Transverse colon (tissue), 4 donors: ENCODE measurements around the gene CAMTA1. TPM values are rescaled to one million over a fixed set of nuclear protein-coding genes. Genes with fewer than 3 reads are reported as not detected.

Experiments
- DNase-seq: peaks from one replicate; pipeline ENCODE4 v3.0.0-alpha.2; 2019
- H3K27ac ChIP-seq, 4 donors: fragments of 200-600 bp; sonication (generic); 2 replicates each; pipeline ENCODE4 v1.5.1; 2016 to 2018; ENCODE audit warnings: inconsistent platforms in 4 of 4
- H3K27me3 ChIP-seq: fragments of 200-600 bp; sonication (generic); 2 replicates; pipeline ENCODE4 v1.5.1; 2017; ENCODE audit warnings: inconsistent platforms
- H3K36me3 ChIP-seq, 4 donors: fragments of 200-600 bp; sonication (generic); 2 replicates each; pipeline ENCODE4 v1.5.1; 2017 to 2019; ENCODE audit warnings: inconsistent platforms in 4 of 4
- H3K4me1 ChIP-seq, 4 donors: fragments of 200-600 bp; sonication (generic); 2 replicates each; pipeline ENCODE4 v1.5.1; 2017 to 2020; ENCODE audit warnings: inconsistent platforms in 4 of 4
- H3K4me3 ChIP-seq, 4 donors: fragments of 200-600 bp; sonication (generic); 1 replicate in 1 of 4; 2 replicates in 3 of 4; pipeline versions ENCODE4 v1.5.1 to v1.6.1; 2017 to 2019; ENCODE audit warnings: inconsistent platforms in 4 of 4
- H3K9me3 ChIP-seq, 2 donors: fragments of 200-600 bp; sonication (generic); 2 replicates each; pipeline ENCODE4 v1.5.1; 2017 to 2019; ENCODE audit warnings: inconsistent platforms in 2 of 2
- CTCF ChIP-seq, 5 experiments: fragments of 200-600 bp in 3 of 5; fragments of 450-650 bp in 2 of 5; sonication (generic) in 3 of 5; IDR thresholded peaks; 1 replicate in 2 of 5; 2 replicates in 3 of 5; pipeline ENCODE4 v1.5.1; 2016 to 2017; ENCODE audit warnings: antibody characterized with exemption in 5 of 5, inconsistent platforms in 3 of 5, mild to moderate bottlenecking in 2 of 5, moderate library complexity in 1 of 5
- EP300 ChIP-seq: sonication (generic); formaldehyde crosslinking; IDR thresholded peaks from one replicate; pipeline ENCODE4 v1.6.1; 2017; ENCODE audit warnings: antibody characterized with exemption, low read depth
- POLR2A ChIP-seq: fragments of 450-650 bp; IDR thresholded peaks from one replicate; pipeline ENCODE4 v1.6.1; 2016; ENCODE audit warnings: antibody characterized with exemption, mild to moderate bottlenecking, moderate library complexity
- POLR2AphosphoS5 ChIP-seq, 3 donors: sonication (generic); formaldehyde crosslinking; IDR thresholded peaks; one replicate each; pipeline ENCODE4 v1.6.1; 2016; ENCODE audit warnings: antibody characterized with exemption in 3 of 3
- WGBS, 2 donors: methylation state at CpG; one replicate each; pipeline ENCODE4 v1.1.5; 2018; ENCODE audit warnings: low coverage in 1 of 2; 5-methylcytosine and 5-hydroxymethylcytosine counted together
- in situ Hi-C, 4 donors: fragments of 200-750 bp; cut with MboI; loops; one replicate each; pipeline versions ENCODE4 v1.15.0 to v1.15.1; 2017; ENCODE audit warnings: low sequenced_read_pairs in 3 of 4, low pct_ligation_motif_present in 1 of 4, low pct_unique_long_range_greater_than_20kb in 1 of 4
- intact Hi-C: fragments of 100-400 bp; cut with DNase I; formaldehyde crosslinking; loops from one replicate; pipeline ENCODE4 v1.15.1; 2023; ENCODE audit warnings: low total_unique reads
- total RNA-seq, 4 donors: library from RNA; depleted of rRNA; stranded (reverse); fragments of >200 nt; gene quantifications; one replicate each; pipeline ENCODE4 v1.1.0, GENCODE V29; 2016

The CAMTA1 gene
- total RNA-seq, 4 donors from 2014 or later: 93.8 to 268 (median 130) TPM

GRCh38 chr1:6776389-6776788 lies 8.9 kb upstream of the CAMTA1 start:
- intact Hi-C loops: no loop called here
- 96 to 100% methylated on average over 2 of the region's 2 CpGs for WGBS, 2 donors
- H3K27ac ChIP-seq: no peak overlapping the region

GRCh38 chr1:6776895-6777294 lies 8.4 kb upstream of the CAMTA1 start:
- Histone ChIP-seq H3K9me3 (no peaks in the 10 kb centered on the region), H3K27me3 (no peaks in the 10 kb centered on the region), H3K36me3 (no peaks in the 10 kb centered on the region), H3K4me3 (no peak overlapping the region), H3K4me1 (no peaks in the 10 kb centered on the region), H3K27ac (no peak overlapping the region)
- in situ Hi-C loops: no loop called here
- intact Hi-C loops: no loop called here
- peak; percentile 40 for DNase-seq
- no peak for TF ChIP-seq CTCF (IDR thresholded peaks at IDR 0.05)
- no peak for TF ChIP-seq POLR2AphosphoS5 (IDR thresholded peaks at IDR 0.05)
- no peak for TF ChIP-seq EP300
- TF ChIP-seq POLR2A: no peak
- WGBS, 2 donors: 64% methylated on average over 7 of the region's 7 CpGs; no CpG with 5 or more reads in 1 of the 2 donors

More at GRCh38 chr1:6776389-6776788, 8.9 kb upstream of the CAMTA1 start:
- Histone ChIP-seq H3K36me3 (no peaks in the 10 kb centered on the region), H3K9me3 (no peaks in the 10 kb centered on the region), H3K4me1 (no peaks in the 10 kb centered on the region), H3K4me3 (no peak overlapping the region), H3K27me3 (no peaks in the 10 kb centered on the region)
- TF ChIP-seq CTCF (IDR thresholded peaks at IDR 0.05) (no peak), EP300 (no peak), POLR2AphosphoS5 (IDR thresholded peaks at IDR 0.05) (no peak), POLR2A (no peak)
- in situ Hi-C loops: no loop called here
- DNase-seq: no peak

- intact Hi-C loops: no loop called here
- in situ Hi-C loops: no loop called here
- H3K4me3 ChIP-seq: no peak overlapping the region
- no peak for DNase-seq
- no peaks in the 10 kb centered on the region for H3K27me3 ChIP-seq
- peaks cover 0 to under 1% (median 0%) of the 10 kb centered on the region in 4 donors for H3K4me1 ChIP-seq
- H3K27ac ChIP-seq: no peak overlapping the region
- no peak for TF ChIP-seq POLR2AphosphoS5 (IDR thresholded peaks at IDR 0.05)
- TF ChIP-seq POLR2A: no peak
- no peak for TF ChIP-seq EP300
- TF ChIP-seq CTCF (IDR thresholded peaks at IDR 0.05): no peak
- H3K9me3 ChIP-seq: no peaks in the 10 kb centered on the region
- WGBS, 2 donors: 78 to 83% methylated on average over 4 to 7 of the region's 7 CpGs
- no peaks in the 10 kb centered on the region for H3K36me3 ChIP-seq
These were observed 7.4 kb upstream of the CAMTA1 start for GRCh38 chr1:6777813-6778212.

- Histone ChIP-seq H3K27me3 (no peaks in the 10 kb centered on the region), H3K27ac (no peak overlapping the region), H3K4me3 (no peak overlapping the region), H3K36me3 (no peaks in the 10 kb centered on the region), H3K9me3 (no peaks in the 10 kb centered on the region), H3K4me1 (peaks cover 0 to 11% (median 8%) of the 10 kb centered on the region in 4 donors)
- 71 to 76% methylated on average over 7 of the region's 7 CpGs for WGBS, 2 donors
- in situ Hi-C loops (no loop called here), intact Hi-C loops (no loop called here)
- no peak for DNase-seq
- no peak for TF ChIP-seq POLR2AphosphoS5 (IDR thresholded peaks at IDR 0.05)
These were observed 6.0 kb upstream of the CAMTA1 start for GRCh38 chr1:6779089-6779805.

- H3K27ac ChIP-seq: no peak overlapping the region
- H3K36me3 ChIP-seq: no peaks in the 10 kb centered on the region
- in situ Hi-C loops (no loop called here), intact Hi-C loops (no loop called here)
- no peak for DNase-seq
- H3K27me3 ChIP-seq: no peaks in the 10 kb centered on the region
- H3K9me3 ChIP-seq: no peaks in the 10 kb centered on the region
- no peak overlapping the region for H3K4me3 ChIP-seq
- no peak for TF ChIP-seq EP300
- no peak for TF ChIP-seq POLR2AphosphoS5 (IDR thresholded peaks at IDR 0.05)
- no peak for TF ChIP-seq POLR2A
- TF ChIP-seq CTCF (IDR thresholded peaks at IDR 0.05): no peak
- WGBS, 2 donors: 70% methylated on average over 6 of the region's 6 CpGs; no CpG with 5 or more reads in 1 of the 2 donors
- H3K4me1 ChIP-seq: peaks cover 2 to 22% (median 19%) of the 10 kb centered on the region in 4 donors
These were observed 3.1 kb upstream of the CAMTA1 start for GRCh38 chr1:6782151-6782550.
